Ecto neural progenitor cell (in vitro differentiated cells): ENCODE data around the gene LAPTM5.
"Not testable (repeated sequence)": the region's sequence is repeated elsewhere in the genome, so short reads cannot be mapped to it uniquely, and the experiment has no call there.

Experiments
- DNase-seq: peaks from one replicate; pipeline ENCODE4 v3.0.0-alpha.2; 2018; ENCODE audit warnings: low spot score

LAPTM5 gene

GRCh38 chr1:30770150-30770549 lies 12.6 kb upstream of the LAPTM5 start:
- no peak for DNase-seq

- DNase-seq = no peak
Observed at GRCh38 chr1:30768830-30769718, 11.5 kb upstream of the LAPTM5 start.

GRCh38 chr1:30768159-30768829 lies 10.7 kb upstream of the LAPTM5 start:
- no peak for DNase-seq

GRCh38 chr1:30766948-30767347 lies 9.4 kb upstream of the LAPTM5 start:
- not testable (repeated sequence) for DNase-seq

GRCh38 chr1:30765556-30766434 lies 8.2 kb upstream of the LAPTM5 start:
- no peak for DNase-seq

- DNase-seq = no peak
Observed at GRCh38 chr1:30764939-30765555, 7.5 kb upstream of the LAPTM5 start.

GRCh38 chr1:30764396-30764795 lies 6.8 kb upstream of the LAPTM5 start:
- no peak for DNase-seq

GRCh38 chr1:30763651-30764248 lies 6.2 kb upstream of the LAPTM5 start:
- DNase-seq = no peak

- DNase-seq = no peak
Observed at GRCh38 chr1:30762930-30763650, 5.5 kb upstream of the LAPTM5 start.

- DNase-seq = no peak
Observed at GRCh38 chr1:30762152-30762929, 4.8 kb upstream of the LAPTM5 start.

- no peak for DNase-seq
Observed at GRCh38 chr1:30761381-30762151, 4.0 kb upstream of the LAPTM5 start.

GRCh38 chr1:30760596-30761324 lies 3.2 kb upstream of the LAPTM5 start:
- DNase-seq = no peak

- DNase-seq = no peak
Observed at GRCh38 chr1:30759718-30760281, 2.2 kb upstream of the LAPTM5 start.

GRCh38 chr1:30758785-30759380 lies 1.3 kb upstream of the LAPTM5 start:
- DNase-seq = no peak

- no peak for DNase-seq
Observed at GRCh38 chr1:30758121-30758688, 631 bp upstream of the LAPTM5 start.

- DNase-seq = no peak
Observed at GRCh38 chr1:30756545-30757351, 826 bp downstream of the LAPTM5 start.

- DNase-seq = no peak
Observed at GRCh38 chr1:30756206-30756544, 1.4 kb downstream of the LAPTM5 start.
